HG03460 (cell line): ENCODE measurements around the gene SLC25A5.
"Not testable (repeated sequence)": the region's sequence is repeated elsewhere in the genome, so short reads cannot be mapped to it uniquely, and the experiment has no call there.

Experiments
- ATAC-seq: cut with Tn5 transposase; IDR thresholded peaks from one replicate; pipeline ENCODE4 v1.9.1; 2021; ENCODE audit not compliant: unreplicated experiment

The SLC25A5 gene

GRCh38 chrX:119475389-119476101 is 7.3 kb downstream of the SLC25A5 start:
- ATAC-seq, result no peak

GRCh38 chrX:119477812-119478232 is 9.6 kb downstream of the SLC25A5 start:
- ATAC-seq, result no peak

DNA sequence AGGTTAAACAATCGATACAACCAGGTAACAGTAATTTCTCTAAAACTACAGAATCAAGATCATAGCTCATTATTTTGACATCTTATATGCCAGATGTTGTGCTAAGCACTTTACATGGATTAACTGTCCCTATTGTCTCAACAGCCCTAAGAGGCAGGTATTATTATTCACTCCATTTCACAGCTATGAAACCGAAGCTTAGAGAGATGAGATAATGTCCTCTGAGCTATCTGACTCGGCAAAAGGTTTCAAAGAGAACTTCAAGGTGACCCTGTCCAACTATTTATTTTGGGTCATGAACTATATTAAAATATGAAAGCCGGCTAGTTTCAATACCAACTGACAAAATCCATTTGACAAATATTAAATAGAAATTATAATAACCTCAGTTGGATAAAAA is 10.3 kb downstream of the SLC25A5 start:
- no peak for ATAC-seq

DNA sequence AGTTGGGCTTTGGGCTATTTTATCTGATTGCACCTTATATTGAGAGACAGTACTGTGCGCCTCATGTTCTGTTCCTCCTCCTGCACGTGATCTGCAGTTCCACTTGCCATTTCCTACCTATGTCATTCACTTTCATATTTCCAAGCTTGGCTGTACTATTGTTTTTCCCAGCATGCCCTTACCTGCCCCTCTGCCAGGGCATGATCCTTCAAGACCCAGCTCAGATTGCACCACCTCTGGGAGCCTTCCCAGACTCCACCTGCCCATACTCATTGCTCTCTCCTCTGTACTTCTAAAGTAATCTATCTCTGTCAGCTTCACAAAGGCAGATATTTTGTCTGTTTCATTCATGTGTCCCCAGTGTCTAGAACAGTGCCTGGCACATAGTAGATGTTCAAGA is 11.6 kb downstream of the SLC25A5 start:
- no peak for ATAC-seq

GRCh38 chrX:119481323-119481801 is 13.1 kb downstream of the SLC25A5 start:
- ATAC-seq, result no peak

- no peak for ATAC-seq
These were observed 13.8 kb downstream of the SLC25A5 start for GRCh38 chrX:119482041-119482440.

DNA sequence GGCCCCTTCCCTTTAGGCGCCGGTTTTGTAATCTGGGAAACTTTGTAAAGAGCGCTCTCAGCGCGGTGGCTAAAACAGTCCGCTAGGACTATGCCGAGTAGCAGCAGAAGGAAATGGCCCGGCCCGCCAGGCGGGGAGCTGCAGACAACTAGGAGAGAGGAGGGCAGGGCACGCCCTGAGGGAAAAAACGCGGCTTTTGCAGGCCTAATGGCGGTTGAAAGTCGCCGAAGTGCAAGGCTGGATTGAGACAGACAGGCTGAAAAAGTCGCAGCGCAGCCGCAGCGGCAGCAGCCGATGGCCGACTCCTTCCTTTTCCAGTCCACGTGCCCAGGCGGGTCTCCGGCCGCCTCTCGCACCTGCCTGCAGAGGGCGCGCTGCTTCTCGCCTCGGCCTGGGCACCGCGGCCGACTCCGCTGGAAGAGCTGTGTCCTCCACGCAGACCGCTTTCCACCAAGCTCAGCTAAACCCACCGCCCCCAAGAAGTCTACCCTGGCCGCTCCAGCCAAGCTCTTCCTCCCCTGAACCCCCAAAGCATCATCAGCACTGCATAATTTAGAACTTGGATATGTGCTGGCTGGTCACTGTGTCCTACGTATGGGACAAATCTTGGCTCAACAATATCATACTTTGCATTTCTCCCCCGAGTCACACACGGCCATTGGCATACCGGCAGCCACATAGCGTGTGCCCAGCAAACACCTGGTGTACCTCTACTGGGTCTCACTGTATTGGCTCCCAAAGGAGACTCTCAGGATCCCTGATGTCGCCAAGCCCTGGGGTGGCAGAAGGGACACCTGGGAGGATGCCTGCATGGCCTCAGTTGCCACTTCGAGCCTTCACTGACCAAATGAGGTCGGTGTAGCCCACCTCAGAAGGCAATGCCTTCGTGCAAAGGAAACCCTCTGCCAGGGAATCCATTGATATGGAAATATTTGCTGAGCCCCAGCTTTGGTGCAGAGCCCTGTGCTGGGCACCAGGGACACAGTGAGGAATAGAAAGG is 14.5 kb downstream of the SLC25A5 start:
- peak; percentile 86 for ATAC-seq

DNA sequence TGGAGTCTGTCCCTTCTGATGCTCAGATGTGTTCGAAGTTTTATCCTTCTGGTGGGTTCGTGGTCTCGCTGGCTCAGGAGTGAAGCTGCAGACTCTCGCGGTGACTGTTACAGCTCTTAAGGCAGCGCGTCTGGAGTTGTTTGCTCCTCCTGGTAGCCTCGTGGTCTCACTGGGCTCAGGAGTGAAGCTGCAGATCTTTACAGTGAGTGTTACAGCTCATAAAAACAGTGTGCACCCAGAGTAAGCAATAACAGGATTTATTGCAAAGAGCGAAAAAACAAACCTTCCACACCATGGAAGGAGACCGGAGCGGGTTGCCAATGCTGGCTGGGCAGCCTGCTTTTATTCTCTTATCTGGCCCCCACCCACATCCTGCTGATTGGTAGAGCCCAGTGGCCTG is 18.5 kb downstream of the SLC25A5 start:
- no peak for ATAC-seq

- not testable (repeated sequence) for ATAC-seq
These were observed 19.5 kb downstream of the SLC25A5 start for GRCh38 chrX:119487766-119488165.

DNA sequence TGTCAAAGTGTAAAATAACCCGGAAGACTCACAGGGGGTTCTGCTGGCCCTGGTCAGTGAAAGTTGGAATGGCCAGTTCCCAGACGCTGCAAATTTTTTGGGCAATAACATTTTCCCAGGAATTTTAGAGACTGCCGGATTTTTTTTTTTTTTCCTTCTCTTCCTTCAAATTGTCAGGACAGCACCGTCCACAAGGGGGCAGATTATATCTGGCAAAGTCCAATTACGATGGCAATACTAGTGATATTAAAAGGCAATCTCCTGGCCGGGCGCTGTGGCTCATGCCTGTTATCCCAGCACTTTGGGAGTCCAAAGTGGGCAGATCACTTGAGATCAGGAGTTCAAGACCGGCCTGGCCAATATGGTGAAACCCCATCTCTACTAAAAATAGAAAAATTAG is 20.5 kb downstream of the SLC25A5 start:
- ATAC-seq, result no peak

GRCh38 chrX:119489212-119490074 is 21.2 kb downstream of the SLC25A5 start:
- ATAC-seq, result no peak

GRCh38 chrX:119492463-119492862 is 24.2 kb downstream of the SLC25A5 start:
- ATAC-seq, result no peak

DNA sequence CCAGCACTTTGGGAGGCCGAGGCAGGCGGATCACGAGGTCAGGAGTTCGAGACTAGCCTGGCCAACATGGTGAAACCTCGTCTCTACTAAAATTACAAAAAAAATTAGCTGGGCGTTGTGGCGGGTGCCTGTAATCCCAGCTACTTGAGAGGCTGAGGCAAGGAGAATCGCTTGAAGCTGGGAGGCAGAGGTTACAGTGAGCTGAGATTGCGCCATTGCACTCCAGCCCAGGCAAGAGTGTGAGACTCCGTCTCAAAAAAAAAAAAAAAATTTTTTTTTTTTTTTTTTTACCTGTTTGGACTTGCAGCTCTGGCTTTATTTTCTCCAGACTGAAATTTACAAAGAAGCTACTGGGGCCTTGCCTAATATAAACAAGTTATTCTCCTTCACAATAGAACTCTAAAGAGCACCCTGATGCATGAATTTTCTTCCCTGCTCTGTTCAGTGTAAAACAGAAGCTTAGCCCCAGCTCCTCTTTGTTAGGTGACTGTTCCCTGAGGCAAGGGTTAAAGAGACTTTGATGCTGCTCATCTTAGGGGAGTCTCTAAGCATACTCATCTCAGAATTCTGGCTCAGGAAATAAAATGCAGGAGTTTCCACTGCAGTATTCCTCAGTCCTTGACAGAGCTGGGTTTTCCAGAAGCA is 25.7 kb downstream of the SLC25A5 start:
- ATAC-seq, result not testable (repeated sequence)

- no peak for ATAC-seq
These were observed 27.8 kb downstream of the SLC25A5 start for GRCh38 chrX:119495734-119496726.

- ATAC-seq, result no peak
These were observed 28.9 kb downstream of the SLC25A5 start for GRCh38 chrX:119497185-119497584.

DNA sequence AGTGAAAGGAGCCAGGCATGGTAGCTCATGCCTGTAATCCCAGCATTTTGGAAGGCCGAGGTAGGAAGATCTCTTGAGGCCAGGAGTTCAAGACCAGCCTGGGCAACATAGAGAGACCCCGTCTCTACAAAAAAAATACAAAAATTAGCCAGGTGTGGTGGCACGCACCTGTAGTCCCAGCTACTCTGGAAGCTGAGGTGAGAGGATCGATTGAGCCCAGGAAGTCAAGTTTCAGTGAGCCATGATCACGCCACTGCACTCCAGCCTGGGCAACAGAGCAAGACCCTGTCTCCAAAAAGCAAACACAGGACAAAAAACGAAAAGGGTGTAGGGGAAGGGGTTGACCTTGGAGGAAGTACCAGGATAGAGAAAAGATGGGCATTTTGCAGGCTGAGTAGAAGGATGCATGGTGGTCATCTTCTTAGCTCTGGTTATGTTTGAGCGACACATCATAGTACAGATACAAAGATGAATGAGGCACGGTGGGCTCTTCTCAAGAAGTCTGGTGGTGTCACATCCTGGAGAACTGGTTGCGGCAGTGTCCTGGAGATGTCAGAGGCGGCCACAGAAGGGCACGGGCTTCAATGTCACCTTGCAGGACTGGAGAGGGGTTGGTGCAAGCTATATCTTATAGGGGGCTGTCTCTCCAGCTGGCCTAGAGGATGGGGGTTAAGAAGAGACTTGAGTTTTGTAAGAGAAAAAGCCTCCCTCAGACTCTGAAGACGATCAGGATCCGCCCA is 32.0 kb downstream of the SLC25A5 start:
- no peak for ATAC-seq

DNA sequence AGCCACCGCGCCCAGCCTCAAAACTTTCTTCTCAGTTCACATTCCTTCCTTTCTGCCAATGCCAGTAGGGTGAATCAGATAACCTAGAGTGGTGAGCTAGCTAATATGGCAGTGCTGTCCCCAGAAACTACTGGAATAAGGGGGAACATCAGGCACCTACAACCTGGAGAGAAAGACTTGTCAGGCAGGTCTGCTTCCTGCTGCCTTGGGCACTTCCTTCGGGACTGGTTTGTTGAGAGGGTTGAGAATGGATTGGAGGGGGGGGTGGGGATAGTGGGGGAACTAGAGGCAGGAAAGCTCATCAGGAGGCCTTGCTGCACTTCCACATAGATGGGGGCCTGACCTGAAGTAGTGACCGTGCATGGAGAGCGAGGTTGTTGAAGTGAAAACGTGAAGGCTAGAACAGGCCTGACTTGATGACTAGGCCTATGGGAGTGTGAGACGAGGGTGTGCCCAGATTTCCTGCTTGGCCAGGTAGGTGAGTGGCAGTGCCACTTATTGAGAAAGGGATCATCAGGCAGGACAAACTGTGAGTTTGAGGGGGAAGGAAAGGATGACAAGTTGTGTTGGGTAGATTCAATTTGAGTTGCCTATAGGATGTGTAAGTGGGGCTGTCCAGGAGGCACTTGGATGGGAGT is 33.4 kb downstream of the SLC25A5 start:
- no peak for ATAC-seq
